ENCODE data around the gene ATOSA.

ATOSA gene

GRCh38 chr15:52702390-52702789 is 23.2 kb upstream of the ATOSA start:
- TF ChIP-seq SIN3A (IDR thresholded peaks at IDR 0.05; ENCODE audit: borderline replicate concordance, insufficient read depth, low read length): no peak
- TF ChIP-seq TAF1 (IDR thresholded peaks at IDR 0.05; ENCODE audit: borderline replicate concordance, insufficient read depth, low read length): no peak
- TF ChIP-seq FOXP2 (optimal IDR thresholded peaks at IDR 0.05; ENCODE audit: borderline replicate concordance, extremely low read depth, extremely low read length, insufficient read depth): no peak

- TF ChIP-seq TAF1 (IDR thresholded peaks at IDR 0.05; ENCODE audit: borderline replicate concordance, insufficient read depth, low read length) (no peak), FOXP2 (optimal IDR thresholded peaks at IDR 0.05; ENCODE audit: borderline replicate concordance, extremely low read depth, extremely low read length, insufficient read depth) (no peak), SIN3A (IDR thresholded peaks at IDR 0.05; ENCODE audit: borderline replicate concordance, insufficient read depth, low read length) (no peak), REST (IDR thresholded peaks at IDR 0.05; ENCODE audit: insufficient read depth in 1 of 2, low read depth in 2 of 2, low read length in 2 of 2) (no peak), POLR2AphosphoS5 (IDR thresholded peaks at IDR 0.05; ENCODE audit: low read depth, low read length) (no peak)
Measured at GRCh38 chr15:52699457-52699856, 20.3 kb upstream of the ATOSA start.

- TF ChIP-seq SIN3A (IDR thresholded peaks at IDR 0.05; ENCODE audit: borderline replicate concordance, insufficient read depth, low read length) (no peak), TAF1 (IDR thresholded peaks at IDR 0.05; ENCODE audit: borderline replicate concordance, insufficient read depth, low read length) (no peak), POLR2AphosphoS5 (IDR thresholded peaks at IDR 0.05; ENCODE audit: low read depth, low read length) (no peak), REST (IDR thresholded peaks at IDR 0.05; ENCODE audit: insufficient read depth in 1 of 2, low read depth in 2 of 2, low read length in 2 of 2) (no peak), FOXP2 (optimal IDR thresholded peaks at IDR 0.05; ENCODE audit: borderline replicate concordance, extremely low read depth, extremely low read length, insufficient read depth) (no peak)
Measured at GRCh38 chr15:52698514-52698913, 19.3 kb upstream of the ATOSA start.

GRCh38 chr15:52697051-52697450 is 17.9 kb upstream of the ATOSA start:
- TF ChIP-seq POLR2AphosphoS5 (IDR thresholded peaks at IDR 0.05; ENCODE audit: low read depth, low read length): no peak
- no peak for TF ChIP-seq SIN3A (IDR thresholded peaks at IDR 0.05; ENCODE audit: borderline replicate concordance, insufficient read depth, low read length)
- TF ChIP-seq TAF1 (IDR thresholded peaks at IDR 0.05; ENCODE audit: borderline replicate concordance, insufficient read depth, low read length): no peak
- no peak for TF ChIP-seq FOXP2 (optimal IDR thresholded peaks at IDR 0.05; ENCODE audit: borderline replicate concordance, extremely low read depth, extremely low read length, insufficient read depth)
- no peak for TF ChIP-seq REST (IDR thresholded peaks at IDR 0.05; ENCODE audit: insufficient read depth in 1 of 2, low read depth in 2 of 2, low read length in 2 of 2)

- no peak for TF ChIP-seq REST (IDR thresholded peaks at IDR 0.05; ENCODE audit: insufficient read depth in 1 of 2, low read depth in 2 of 2, low read length in 2 of 2)
- no peak for TF ChIP-seq POLR2AphosphoS5 (IDR thresholded peaks at IDR 0.05; ENCODE audit: low read depth, low read length)
- no peak for TF ChIP-seq SIN3A (IDR thresholded peaks at IDR 0.05; ENCODE audit: borderline replicate concordance, insufficient read depth, low read length)
- TF ChIP-seq TAF1 (IDR thresholded peaks at IDR 0.05; ENCODE audit: borderline replicate concordance, insufficient read depth, low read length): no peak
- no peak for TF ChIP-seq FOXP2 (optimal IDR thresholded peaks at IDR 0.05; ENCODE audit: borderline replicate concordance, extremely low read depth, extremely low read length, insufficient read depth)
Measured at GRCh38 chr15:52695154-52695553, 16.0 kb upstream of the ATOSA start.
